Effector CD4-positive, alpha-beta T cell (primary cell): ENCODE data around the gene IFNL2.

Experiments used
- DNase-seq: peaks from one replicate; pipeline ENCODE4 v3.0.0-alpha.2; 2020

IFNL2 gene

GRCh38 chr19:39318690-39319089, 50.5 kb downstream of the IFNL2 start:
- no peak for DNase-seq

- DNase-seq: no peak
These were observed 51.1 kb downstream of the IFNL2 start for GRCh38 chr19:39319098-39319891.
